Measurements from ENCODE around the gene LRRC36. TPM values are rescaled to one million over a fixed set of nuclear protein-coding genes. Genes with fewer than 3 reads are reported as not detected.

Gene LRRC36
- total and polyA plus RNA-seq, 2 of the 13 experiments (the other 11 are each of a cell fraction or from before 2014, with no cell fraction given), result 0.12 to 0.15 TPM

- TF ChIP-seq ZBTB49 (CRISPR knock-in tag; IDR thresholded peaks at IDR 0.05; ENCODE audit: borderline replicate concordance) (no peak), TSC22D2 (CRISPR knock-in tag; IDR thresholded peaks at IDR 0.05; ENCODE audit: borderline replicate concordance) (peak; percentile 36; the same call in 1 of the 2 replicates), IKZF4 (CRISPR knock-in tag; IDR thresholded peaks at IDR 0.05; ENCODE audit: borderline replicate concordance, low read depth, not compliant biosample characterization) (no peak), MTF2 (CRISPR knock-in tag; IDR thresholded peaks at IDR 0.05; ENCODE audit: borderline replicate concordance) (no peak), DNMT1 (CRISPR knock-in tag; IDR thresholded peaks at IDR 0.05) (no peak), ZNF549 (CRISPR knock-in tag; IDR thresholded peaks at IDR 0.05) (no peak), NPAS2 (CRISPR knock-in tag; IDR thresholded peaks at IDR 0.05; ENCODE audit: borderline replicate concordance) (no peak), STAT5B (CRISPR knock-in tag; IDR thresholded peaks at IDR 0.05) (no peak), ZBTB26 (CRISPR knock-in tag; IDR thresholded peaks at IDR 0.05; ENCODE audit: borderline replicate concordance) (no peak), GATA4 (IDR thresholded peaks at IDR 0.05; ENCODE audit: borderline replicate concordance, low read depth) (no peak), TAF15 (IDR thresholded peaks at IDR 0.05; ENCODE audit: low read depth, low read length, poor library complexity, severe bottlenecking) (no peak), ZNF737 (CRISPR knock-in tag; IDR thresholded peaks at IDR 0.05; ENCODE audit: borderline replicate concordance) (no peak), ZNF816 (CRISPR knock-in tag; IDR thresholded peaks at IDR 0.05; ENCODE audit: borderline replicate concordance) (no peak; the same call in 1 of the 2 replicates), RBAK (CRISPR knock-in tag; IDR thresholded peaks at IDR 0.05) (no peak), ZNF839 (CRISPR knock-in tag; IDR thresholded peaks at IDR 0.05; ENCODE audit: borderline replicate concordance) (no peak), BORCS8-MEF2B (CRISPR knock-in tag; IDR thresholded peaks at IDR 0.05) (no peak), ZNF143 (CRISPR knock-in tag; IDR thresholded peaks at IDR 0.05) (no peak), CSRNP1 (CRISPR knock-in tag; IDR thresholded peaks at IDR 0.05) (no peak), SMC3 (IDR thresholded peaks at IDR 0.05; ENCODE audit: low read length) (peak; percentile 18; the same call in 1 of the 2 replicates), ESRRA (CRISPR knock-in tag; IDR thresholded peaks at IDR 0.05; ENCODE audit: low read depth) (no peak), ATF2 (CRISPR knock-in tag; IDR thresholded peaks at IDR 0.05) (no peak), SALL1 (CRISPR knock-in tag; IDR thresholded peaks at IDR 0.05) (no peak; the same call in 1 of the 2 replicates), ZNF644 (CRISPR knock-in tag; IDR thresholded peaks at IDR 0.05; ENCODE audit: low read depth) (no peak)
Observed at GRCh38 chr16:67326472-67327309, at the start of gene LRRC36, which contains the start of gene KCTD19 (continued).
